Sigmoid colon (tissue), 7 donors: ENCODE results near the gene ZNF30. TPM values are rescaled to one million over a fixed set of nuclear protein-coding genes. Genes with fewer than 3 reads are reported as not detected.

ENCODE experiments used
- DNase-seq: peaks from one replicate; pipeline ENCODE4 v3.0.0-alpha.2; 2019
- H3K27ac ChIP-seq, 4 donors: fragments of 200-600 bp; sonication (generic); one replicate each; pipeline ENCODE4 v1.5.1; 2016 to 2019; ENCODE audit warnings: mild to moderate bottlenecking in 1 of 4
- H3K27me3 ChIP-seq, 3 donors: fragments of 200-600 bp; sonication (generic); one replicate each; pipeline ENCODE4 v1.5.1; 2019; ENCODE audit warnings: mild to moderate bottlenecking in 1 of 3
- H3K36me3 ChIP-seq, 4 donors: fragments of 200-600 bp; sonication (generic); one replicate each; pipeline ENCODE4 v1.5.1; 2016 to 2019
- H3K4me1 ChIP-seq, 4 donors: fragments of 200-600 bp; sonication (generic); one replicate each; pipeline ENCODE4 v1.5.1; 2017 to 2019
- H3K4me3 ChIP-seq, 4 donors: fragments of 200-600 bp; sonication (generic); one replicate each; pipeline ENCODE4 v1.5.1; 2017 to 2019; ENCODE audit warnings: mild to moderate bottlenecking in 2 of 4, moderate library complexity in 1 of 4
- H3K9me3 ChIP-seq, 4 donors: fragments of 200-600 bp in 3 of 4; sonication (generic) in 3 of 4; one replicate each; pipeline versions ENCODE4 v1.5.1 to v1.6.1; 2013 to 2019
- EP300 ChIP-seq, 4 donors: sonication (generic); formaldehyde crosslinking; IDR thresholded peaks; one replicate each; pipeline ENCODE4 v1.6.1; 2017; ENCODE audit warnings: antibody characterized with exemption in 4 of 4
- POLR2A ChIP-seq, 2 donors: fragments of 450-650 bp; IDR thresholded peaks; one replicate each; pipeline ENCODE4 v1.6.1; 2016; ENCODE audit warnings: antibody characterized with exemption in 2 of 2, mild to moderate bottlenecking in 2 of 2, moderate library complexity in 2 of 2
- POLR2AphosphoS5 ChIP-seq, 4 donors: sonication (generic); formaldehyde crosslinking; IDR thresholded peaks; one replicate each; pipeline ENCODE4 v1.6.1; 2017; ENCODE audit warnings: antibody characterized with exemption in 4 of 4
- WGBS, 2 donors: extraction: QIAGEN DNeasy Blood & Tissue Kit; methylation state at CpG; one replicate each; pipeline ENCODE4 v1.1.7; 2013; 5-methylcytosine and 5-hydroxymethylcytosine counted together
- intact Hi-C: fragments of 100-400 bp; cut with DNase I; formaldehyde crosslinking; loops from one replicate; pipeline ENCODE4 v1.15.1; 2023
- polyA plus RNA-seq, 3 donors: library from polyadenylated mRNA; stranded (reverse); fragments of 200-250 nt; gene quantifications; one replicate each; pipeline ENCODE4 v1.2.3, GENCODE V29; 2013
- total RNA-seq, 4 donors: library from RNA; depleted of rRNA; stranded (reverse); fragments of >200 nt; gene quantifications; one replicate each; pipeline ENCODE4 v1.1.0, GENCODE V29; 2016
- TF ChIP-seq, protein P1 (sequence below), 4 experiments: fragments of 450-650 bp in 3 of 4; fragments of 200-600 bp in 1 of 4; IDR thresholded peaks; one replicate each; pipeline ENCODE4 v1.5.1; 2016 to 2019; ENCODE audit warnings: antibody characterized with exemption in 4 of 4, mild to moderate bottlenecking in 3 of 4, moderate library complexity in 2 of 4
- donor health status: healthy with polysubstance abuse.
- donor health status: Bipolar disorder and iron deficiency.
- donor health status: healthy.

ZNF30 gene
- total and polyA plus RNA-seq, 7 donors, result 0.46 to 3.9 (median 1.8) TPM

DNA sequence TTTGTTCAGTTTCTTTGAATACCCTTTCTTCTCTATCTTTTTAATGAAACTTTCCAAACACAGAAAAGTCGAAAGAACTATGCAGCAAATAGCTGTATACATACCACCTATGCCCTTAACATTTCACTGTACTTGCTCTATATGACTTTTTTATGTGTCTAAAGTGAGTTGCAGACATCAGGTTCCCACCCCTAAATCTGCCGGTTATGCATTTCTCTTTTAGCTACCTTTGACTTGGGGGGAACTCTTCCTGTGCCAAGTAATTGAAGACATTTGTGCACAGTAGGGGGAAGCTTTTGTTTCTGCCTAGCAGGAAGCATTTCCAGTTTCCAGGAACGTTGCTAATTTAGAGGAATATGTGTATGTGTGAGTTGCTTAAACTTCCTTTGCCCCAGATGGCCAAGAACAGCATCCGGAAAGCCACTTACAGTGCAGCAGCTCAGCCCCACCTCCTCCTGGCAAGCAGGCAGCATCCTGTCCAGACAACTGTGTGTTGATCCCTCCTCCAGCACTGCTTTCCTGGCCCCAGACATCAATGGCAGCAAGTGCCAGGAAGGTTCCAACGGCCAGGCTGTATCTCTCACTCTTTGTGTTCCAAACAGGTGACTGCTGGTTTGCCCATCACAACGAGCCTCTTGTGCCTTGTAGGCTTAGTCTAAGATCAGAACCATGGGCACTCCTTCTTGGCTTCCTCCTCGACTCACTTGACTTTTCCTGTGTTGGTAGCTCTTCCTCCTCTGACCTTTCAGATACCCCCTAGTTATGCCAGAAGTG lies 58.7 kb downstream of the ZNF30 start:
- Histone ChIP-seq H3K36me3 (no peaks in the 10 kb centered on the region), H3K27ac (peak overlapping the region in 2 of 4 donors; percentile 23 to 26), H3K4me3 (no peak overlapping the region), H3K4me1 (peaks cover 0 to 12% (median 0%) of the 10 kb centered on the region in 4 donors), H3K27me3 (no peaks in the 10 kb centered on the region), H3K9me3 (no peaks in the 10 kb centered on the region)
- DNase-seq, result no peak
- intact Hi-C loops, result no loop called here
- TF ChIP-seq, protein P1, sequence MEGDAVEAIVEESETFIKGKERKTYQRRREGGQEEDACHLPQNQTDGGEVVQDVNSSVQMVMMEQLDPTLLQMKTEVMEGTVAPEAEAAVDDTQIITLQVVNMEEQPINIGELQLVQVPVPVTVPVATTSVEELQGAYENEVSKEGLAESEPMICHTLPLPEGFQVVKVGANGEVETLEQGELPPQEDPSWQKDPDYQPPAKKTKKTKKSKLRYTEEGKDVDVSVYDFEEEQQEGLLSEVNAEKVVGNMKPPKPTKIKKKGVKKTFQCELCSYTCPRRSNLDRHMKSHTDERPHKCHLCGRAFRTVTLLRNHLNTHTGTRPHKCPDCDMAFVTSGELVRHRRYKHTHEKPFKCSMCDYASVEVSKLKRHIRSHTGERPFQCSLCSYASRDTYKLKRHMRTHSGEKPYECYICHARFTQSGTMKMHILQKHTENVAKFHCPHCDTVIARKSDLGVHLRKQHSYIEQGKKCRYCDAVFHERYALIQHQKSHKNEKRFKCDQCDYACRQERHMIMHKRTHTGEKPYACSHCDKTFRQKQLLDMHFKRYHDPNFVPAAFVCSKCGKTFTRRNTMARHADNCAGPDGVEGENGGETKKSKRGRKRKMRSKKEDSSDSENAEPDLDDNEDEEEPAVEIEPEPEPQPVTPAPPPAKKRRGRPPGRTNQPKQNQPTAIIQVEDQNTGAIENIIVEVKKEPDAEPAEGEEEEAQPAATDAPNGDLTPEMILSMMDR (IDR thresholded peaks at IDR 0.05), result no peak
- TF ChIP-seq POLR2A (IDR thresholded peaks at IDR 0.05), result no peak
- TF ChIP-seq POLR2AphosphoS5 (IDR thresholded peaks at IDR 0.05), result peak in 2 of 4 donors; percentile 28 to 59
- TF ChIP-seq EP300 (IDR thresholded peaks at IDR 0.05), result peak in 1 of 4 donors; percentile 46
- WGBS, 2 donors, result 20 to 22% methylated on average over 7 of the region's 7 CpGs

DNA sequence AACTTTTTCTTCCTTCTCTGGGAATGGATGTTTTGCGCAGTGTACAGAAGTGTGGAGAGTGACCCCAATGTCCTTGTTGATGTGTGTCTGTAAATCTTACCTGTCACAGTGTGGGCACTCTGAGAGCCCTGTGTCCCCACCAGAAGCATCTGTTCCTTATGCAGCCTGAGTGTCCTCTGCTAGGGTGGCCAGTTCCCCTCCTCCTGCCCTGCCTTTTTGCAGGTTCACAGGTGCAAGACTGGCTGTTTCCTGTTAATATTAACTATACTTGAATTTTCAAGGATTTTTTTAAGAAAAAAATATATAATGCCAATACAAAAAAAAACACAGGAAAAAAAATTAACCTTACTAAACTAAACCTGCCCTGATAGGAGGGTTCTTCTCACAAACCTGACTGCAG lies 61.4 kb downstream of the ZNF30 start:
- TF ChIP-seq, protein P1 (IDR thresholded peaks at IDR 0.05), result no peak
- no peak for TF ChIP-seq POLR2A (IDR thresholded peaks at IDR 0.05)
- TF ChIP-seq POLR2AphosphoS5 (IDR thresholded peaks at IDR 0.05), result no peak
- no peak for TF ChIP-seq EP300 (IDR thresholded peaks at IDR 0.05)
- no peak overlapping the region for H3K4me3 ChIP-seq
- DNase-seq, result no peak
- peaks cover 0 to 12% (median 0%) of the 10 kb centered on the region in 4 donors for H3K4me1 ChIP-seq
- intact Hi-C loops, result no loop called here
- H3K27me3 ChIP-seq, result no peaks in the 10 kb centered on the region
- no peak overlapping the region for H3K27ac ChIP-seq
- H3K36me3 ChIP-seq, result no peaks in the 10 kb centered on the region
- WGBS, 2 donors, result 94 to 100% methylated on average over 1 of the region's 1 CpG
- no peaks in the 10 kb centered on the region for H3K9me3 ChIP-seq

DNA sequence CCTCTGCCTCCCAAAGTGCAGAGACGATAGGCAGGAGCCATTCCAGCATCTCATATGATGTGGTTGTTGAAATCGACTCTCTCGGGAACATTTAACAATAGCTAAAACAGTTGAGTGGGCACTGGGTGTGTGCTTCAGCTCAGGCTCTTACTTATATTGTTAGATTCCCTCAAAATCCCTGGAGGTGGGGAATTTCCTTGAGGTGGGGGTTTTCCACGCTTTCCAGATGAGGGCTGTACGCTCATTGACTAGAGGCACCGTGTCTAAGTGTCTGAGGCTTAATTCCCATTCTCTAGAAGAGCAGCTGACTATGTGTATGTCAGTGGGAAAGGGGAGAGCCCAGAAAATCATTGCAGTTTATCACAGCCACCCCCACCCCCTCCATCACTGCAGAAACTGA lies 62.6 kb downstream of the ZNF30 start:
- H3K36me3 ChIP-seq, result no peaks in the 10 kb centered on the region
- H3K9me3 ChIP-seq, result no peaks in the 10 kb centered on the region
- WGBS, 2 donors, result 81 to 87% methylated on average over 6 of the region's 6 CpGs
- intact Hi-C loops, result no loop called here
- no peak overlapping the region for H3K4me3 ChIP-seq
- peaks cover 0 to 12% (median 0%) of the 10 kb centered on the region in 4 donors for H3K4me1 ChIP-seq
- TF ChIP-seq EP300 (IDR thresholded peaks at IDR 0.05) (no peak), POLR2A (IDR thresholded peaks at IDR 0.05) (no peak), POLR2AphosphoS5 (IDR thresholded peaks at IDR 0.05) (no peak)
- TF ChIP-seq, protein P1 (IDR thresholded peaks at IDR 0.05), result no peak
- no peak for DNase-seq
- no peaks in the 10 kb centered on the region for H3K27me3 ChIP-seq
- H3K27ac ChIP-seq, result no peak overlapping the region

DNA sequence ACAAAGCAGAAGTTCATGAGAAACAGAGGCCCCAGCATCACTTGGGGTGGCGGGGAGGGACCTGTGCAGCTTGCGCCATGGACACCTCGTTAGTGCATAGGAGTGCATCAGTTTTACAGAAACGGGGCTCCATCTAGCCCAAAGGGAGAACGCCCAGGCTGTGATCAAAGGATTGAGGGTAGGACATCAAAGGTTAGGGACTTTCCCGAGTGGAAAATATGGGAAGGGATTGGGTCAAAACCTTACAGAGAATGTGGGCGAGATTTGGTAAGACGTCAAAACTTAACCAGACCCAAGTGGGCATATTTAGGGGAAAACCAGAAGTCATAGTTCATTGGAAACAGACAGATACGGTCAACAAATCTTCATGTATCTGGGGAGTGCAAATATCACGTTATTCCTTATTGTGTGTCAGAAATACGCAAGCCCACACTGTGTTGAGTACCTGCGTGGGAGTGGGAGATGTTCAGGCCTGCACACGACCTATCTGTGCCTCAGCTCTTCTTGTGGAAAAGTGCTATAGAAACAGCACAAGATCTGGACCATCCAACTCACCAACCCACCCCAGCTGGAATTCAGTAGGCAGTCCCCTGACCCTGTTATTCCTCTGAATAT lies 64.0 kb downstream of the ZNF30 start:
- Histone ChIP-seq H3K9me3 (no peaks in the 10 kb centered on the region), H3K4me1 (peaks cover 0 to 2% (median 0%) of the 10 kb centered on the region in 4 donors), H3K36me3 (no peaks in the 10 kb centered on the region), H3K27me3 (no peaks in the 10 kb centered on the region), H3K4me3 (no peak overlapping the region), H3K27ac (no peak overlapping the region)
- WGBS, 2 donors, result 77 to 87% methylated on average over 13 of the region's 13 CpGs
- intact Hi-C loops, result no loop called here
- DNase-seq, result no peak
- TF ChIP-seq POLR2AphosphoS5 (IDR thresholded peaks at IDR 0.05), result no peak
- TF ChIP-seq EP300 (IDR thresholded peaks at IDR 0.05), result no peak
- TF ChIP-seq POLR2A (IDR thresholded peaks at IDR 0.05), result no peak
- TF ChIP-seq, protein P1 (IDR thresholded peaks at IDR 0.05), result no peak
